Vagina (tissue), 2 donors: ENCODE data around the gene UTRN.

Experiments
- CTCF ChIP-seq, 3 experiments: fragments of 450-650 bp in 2 of 3; fragments of 200-600 bp in 1 of 3; sonication (generic) in 1 of 3; IDR thresholded peaks; one replicate each; pipeline ENCODE4 v1.5.1; 2017 to 2019; ENCODE audit warnings: antibody characterized with exemption in 3 of 3, mild to moderate bottlenecking in 2 of 3, moderate library complexity in 2 of 3
- POLR2AphosphoS5 ChIP-seq, 2 donors: sonication (generic); formaldehyde crosslinking; IDR thresholded peaks; one replicate each; pipeline ENCODE4 v1.9.0; 2017; ENCODE audit warnings: antibody characterized with exemption in 2 of 2, mild to moderate bottlenecking in 2 of 2, low read depth in 1 of 2; ENCODE audit not compliant: insufficient read depth in 1 of 2

DNA sequence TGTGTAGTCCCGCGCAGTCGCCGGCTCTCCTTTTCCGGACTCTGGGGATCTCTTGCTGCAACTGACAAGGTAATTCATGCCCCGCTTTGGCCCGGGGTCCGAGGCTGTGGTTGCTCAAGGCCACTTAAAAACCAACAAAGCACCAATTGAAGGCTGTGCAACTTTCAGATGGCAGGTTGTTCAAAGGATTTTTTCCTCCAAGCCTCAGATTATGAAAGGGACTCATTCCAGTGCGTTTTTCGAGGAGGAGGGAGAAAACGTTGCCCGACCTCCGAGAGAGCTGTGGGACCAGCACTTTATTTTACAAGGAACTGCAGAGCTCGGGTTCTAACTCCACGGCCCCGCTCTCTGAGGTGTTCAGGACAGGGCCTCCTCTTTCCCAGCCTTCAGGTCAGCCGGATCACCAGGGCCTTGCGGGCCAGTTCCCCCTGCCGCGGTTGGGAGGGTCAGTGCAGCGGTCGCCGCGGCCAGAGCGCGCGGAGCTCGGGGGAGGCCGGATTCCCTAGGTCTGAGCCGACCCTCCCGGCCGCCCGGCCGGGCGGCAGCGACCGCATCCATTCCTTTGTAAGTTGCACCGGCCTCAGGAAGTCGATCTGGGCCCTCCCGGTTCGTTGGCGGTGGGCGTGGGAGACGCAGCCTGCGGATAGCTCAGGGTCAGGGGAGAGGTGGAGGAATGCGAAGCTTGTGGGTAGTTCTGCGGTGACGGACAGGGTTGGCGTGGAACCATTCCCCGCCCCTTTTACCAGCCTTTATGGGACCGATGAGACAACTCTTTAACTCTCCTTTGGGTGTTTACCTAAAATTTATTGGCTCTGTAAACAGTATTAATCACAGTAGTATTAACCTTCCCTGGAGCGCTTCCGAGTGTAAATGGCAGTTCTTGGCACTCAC lies 1.6 kb downstream of the UTRN start:
- TF ChIP-seq CTCF (IDR thresholded peaks at IDR 0.05) (no peak), POLR2AphosphoS5 (IDR thresholded peaks at IDR 0.05; ENCODE audit: insufficient read depth in 1 of 2, low read depth in 1 of 2) (peak in 1 of 2 donors; percentile 34)
